IMR-90 (cell line): Measurements from ENCODE around the gene THADA. TPM values are rescaled to one million over a fixed set of nuclear protein-coding genes. Genes with fewer than 3 reads are reported as not detected.

Experiments
- ATAC-seq: fragments of 200-7000 bp; cut with Tn5 transposase; 2 replicates; pipeline ENCODE4 v1.9.1; 2020; ENCODE audit warnings: low read depth, mild to moderate bottlenecking, moderate library complexity
- BruUV-seq: library from RNA; stranded (reverse); fragments of 400-500 nt; replicated peaks from 2 replicates; lab custom pipeline; 2021; lab: Mats Ljungman, UMichigan
- CTCF ChIA-PET: fragments of 300-600 bp; formaldehyde crosslinking; extraction: SDS; loops from one replicate; lab custom pipeline; 2021; ENCODE audit warnings: antibody characterized with exemption; lab: Yijun Ruan, JAX
- POLR2A ChIA-PET: fragments of 300-600 bp; sonication (Branson Sonifier 250); formaldehyde crosslinking; loops from one replicate; lab custom pipeline; 2022; ENCODE audit warnings: antibody characterized with exemption; ENCODE audit not compliant: unreplicated experiment; lab: Charles Lee
- DNase-seq: peaks from one replicate; pipeline ENCODE4 v3.0.0; 2013
- H2AFZ ChIP-seq: replicated peaks from 2 replicates; pipeline ENCODE3; 2013; ENCODE audit warnings: low read length, mild to moderate bottlenecking; ENCODE audit not compliant: poor library complexity
- H2AK5ac ChIP-seq: 2 replicates; pipeline ENCODE4 v1.6.1; 2013; ENCODE audit warnings: low read depth, low read length, inconsistent platforms
- H2AK9ac ChIP-seq: replicated peaks from 2 replicates; pipeline ENCODE3; 2013; ENCODE audit warnings: mild to moderate bottlenecking, low read depth, low read length, moderate library complexity; ENCODE audit not compliant: poor library complexity
- H2BK120ac ChIP-seq: 2 replicates; pipeline ENCODE4 v1.6.1; 2013; ENCODE audit warnings: low read depth, low read length, inconsistent platforms
- H2BK15ac ChIP-seq: 3 replicates; pipeline ENCODE4 v1.6.1; 2013; ENCODE audit warnings: low read depth, low read length, inconsistent platforms
- H2BK20ac ChIP-seq: 2 replicates; pipeline ENCODE4 v1.6.1; 2013; ENCODE audit warnings: low read depth, mild to moderate bottlenecking, inconsistent platforms, low read length, moderate library complexity
- H2BK5ac ChIP-seq: 2 replicates; pipeline ENCODE4 v1.6.1; 2013; ENCODE audit warnings: mild to moderate bottlenecking, low read depth, low read length, inconsistent platforms; ENCODE audit not compliant: poor library complexity, severe bottlenecking
- H3K14ac ChIP-seq: replicated peaks from 2 replicates; pipeline ENCODE4 v1.6.1; 2013; ENCODE audit warnings: low read depth, low read length, inconsistent platforms
- H3K18ac ChIP-seq: 2 replicates; pipeline ENCODE4 v1.6.1; 2013; ENCODE audit warnings: low read depth, low read length, control low read depth
- H3K23ac ChIP-seq: 2 replicates; pipeline ENCODE4 v1.6.1; 2013; ENCODE audit warnings: low read depth, low read length, inconsistent platforms
- H3K27ac ChIP-seq: 2 replicates; pipeline ENCODE4 v1.5.1; 2013; ENCODE audit warnings: mild to moderate bottlenecking, control low read depth, low read length; ENCODE audit not compliant: insufficient read depth
- H3K27me3 ChIP-seq: 2 replicates; pipeline ENCODE4 v1.6.1; 2013; ENCODE audit warnings: low read length; ENCODE audit not compliant: control insufficient read depth, insufficient read depth
- H3K36me3 ChIP-seq: 2 replicates; pipeline ENCODE4 v1.6.1; 2013; ENCODE audit warnings: low read length, mixed read lengths; ENCODE audit not compliant: control insufficient read depth, insufficient read depth
- H3K4ac ChIP-seq: 2 replicates; pipeline ENCODE4 v1.6.1; 2013; ENCODE audit warnings: low read depth, low read length, inconsistent platforms
- H3K4me1 ChIP-seq: 2 replicates; pipeline ENCODE4 v1.6.1; 2013; ENCODE audit warnings: low read length, mixed read lengths; ENCODE audit not compliant: control insufficient read depth, insufficient read depth
- H3K4me2 ChIP-seq: 2 replicates; pipeline ENCODE4 v1.6.1; 2013; ENCODE audit warnings: low read depth, mild to moderate bottlenecking, control low read depth, low read length, moderate library complexity
- H3K4me3 ChIP-seq: 2 replicates; pipeline ENCODE4 v1.5.1; 2013; ENCODE audit warnings: low read depth, mild to moderate bottlenecking, control low read depth, low read length, moderate library complexity; ENCODE audit not compliant: insufficient read depth
- H3K56ac ChIP-seq: 2 replicates; pipeline ENCODE4 v1.6.1; 2013; ENCODE audit warnings: low read length, inconsistent platforms; ENCODE audit not compliant: insufficient read depth; ENCODE audit errors: extremely low read depth
- H3K79me1 ChIP-seq, 2 experiments: 2 replicates each; pipeline ENCODE4 v1.6.1; 2013; ENCODE audit warnings: low read length in 2 of 2, inconsistent platforms in 1 of 2, low read depth in 1 of 2
- H3K9ac ChIP-seq: 2 replicates; pipeline ENCODE4 v1.6.1; 2013; ENCODE audit warnings: low read depth, low read length, control low read depth
- H3K9me1 ChIP-seq: 2 replicates; pipeline ENCODE4 v1.6.1; 2013; ENCODE audit warnings: low read length, inconsistent platforms; ENCODE audit not compliant: insufficient read depth
- H3K9me3 ChIP-seq: 2 replicates; pipeline ENCODE4 v1.6.1; 2013; ENCODE audit warnings: low read length; ENCODE audit not compliant: control insufficient read depth, insufficient read depth
- H4K20me1 ChIP-seq: 2 replicates; pipeline ENCODE4 v1.6.1; 2013; ENCODE audit warnings: low read length, inconsistent platforms; ENCODE audit not compliant: insufficient read depth
- H4K5ac ChIP-seq: 2 replicates; pipeline ENCODE4 v1.6.1; 2013; ENCODE audit warnings: mild to moderate bottlenecking, low read depth, low read length, control low read depth
- H4K8ac ChIP-seq, 2 experiments: 2 replicates each; pipeline ENCODE4 v1.6.1; 2013; ENCODE audit warnings: low read depth in 2 of 2, low read length in 2 of 2, control low read depth in 1 of 2, inconsistent platforms in 1 of 2
- H4K91ac ChIP-seq: 2 replicates; pipeline ENCODE4 v1.6.1; 2013; ENCODE audit warnings: low read depth, low read length, inconsistent platforms; ENCODE audit not compliant: insufficient read depth
- BHLHE40 ChIP-seq: fragments of 150-350 bp; IDR thresholded peaks from 2 replicates; pipeline ENCODE4 v1.6.1; 2016; ENCODE audit warnings: mild to moderate bottlenecking, low read depth, low read length
- CEBPB ChIP-seq: IDR thresholded peaks from 2 replicates; pipeline ENCODE4 v1.6.1; 2012; ENCODE audit warnings: low read depth, low read length, improper control_type of control experiment
- CHD1 ChIP-seq: IDR thresholded peaks from 2 replicates; pipeline ENCODE4 v1.6.1; 2012; ENCODE audit warnings: low read depth, low read length, improper control_type of control experiment
- CTCF ChIP-seq: conservative IDR thresholded peaks from 2 replicates; pipeline ENCODE4 v1.5.1; 2012; ENCODE audit warnings: mild to moderate bottlenecking, low read depth, low read length, improper control_type of control experiment
- FOS ChIP-seq: fragments of 150-350 bp; IDR thresholded peaks from 2 replicates; pipeline ENCODE4 v1.6.1; 2016; ENCODE audit warnings: low read depth, low read length
- MAFK ChIP-seq: IDR thresholded peaks from 2 replicates; pipeline ENCODE4 v1.6.1; 2012; ENCODE audit warnings: low read depth, low read length, improper control_type of control experiment
- MAZ ChIP-seq: IDR thresholded peaks from 2 replicates; pipeline ENCODE4 v1.6.1; 2012; ENCODE audit warnings: low read depth, mild to moderate bottlenecking, low read length, improper control_type of control experiment, moderate library complexity, borderline replicate concordance
- MXI1 ChIP-seq: IDR thresholded peaks from 2 replicates; pipeline ENCODE4 v1.6.1; 2012; ENCODE audit warnings: low read depth, mild to moderate bottlenecking, low read length, moderate library complexity, borderline replicate concordance
- NFE2L2 ChIP-seq: fragments of 150-350 bp; IDR thresholded peaks from 2 replicates; pipeline ENCODE4 v1.6.1; 2016; ENCODE audit warnings: low read depth, mild to moderate bottlenecking, low read length
- POLR2A ChIP-seq: IDR thresholded peaks from 2 replicates; pipeline ENCODE4 v1.6.1; 2012; ENCODE audit warnings: mild to moderate bottlenecking, low read depth, low read length
- RAD21 ChIP-seq: IDR thresholded peaks from 2 replicates; pipeline ENCODE4 v1.6.1; 2012; ENCODE audit warnings: low read length, improper control_type of control experiment
- RCOR1 ChIP-seq: IDR thresholded peaks from 2 replicates; pipeline ENCODE4 v1.6.1; 2012; ENCODE audit warnings: mild to moderate bottlenecking, low read length, improper control_type of control experiment; ENCODE audit not compliant: insufficient replicate concordance
- RFX5 ChIP-seq: IDR thresholded peaks from 2 replicates; pipeline ENCODE4 v1.8.0; 2012; ENCODE audit warnings: low read depth, mild to moderate bottlenecking, low read length, moderate library complexity
- SMC3 ChIP-seq: fragments of 150-350 bp; IDR thresholded peaks from 2 replicates; pipeline ENCODE4 v1.6.1; 2016; ENCODE audit warnings: low read depth, mild to moderate bottlenecking, antibody characterized with exemption, low read length, moderate library complexity
- WGBS, 2 experiments: methylation state at CpG; one replicate each; pipeline versions ENCODE4 v1.1.5 to v1.1.7; 2013; ENCODE audit warnings: missing lambda C conversion rate in 2 of 2; ENCODE audit not compliant: insufficient read length in 1 of 2; ENCODE audit errors: extremely low coverage in 2 of 2; 5-methylcytosine and 5-hydroxymethylcytosine counted together
- dilution Hi-C: fragments of 300-500 bp; cut with HindIII; formaldehyde crosslinking; loops from one replicate; pipeline ENCODE4 v1.14.3; 2018; ENCODE audit warnings: low sequenced_read_pairs; ENCODE audit not compliant: unreplicated experiment
- in situ Hi-C: fragments of 300-500 bp; cut with MboI; formaldehyde crosslinking; loops from 3 replicates; pipeline ENCODE4 v1.14.3; 2019; ENCODE audit warnings: low sequenced_read_pairs, inconsistent platforms, mixed read lengths
- intact Hi-C: fragments of 100-400 bp; cut with micrococcal nuclease; formaldehyde crosslinking; loops from 2 replicates; pipeline ENCODE4 v1.10.0; 2022
- polyA plus RNA-seq, 3 experiments: library from polyadenylated mRNA; depleted of rRNA; stranded (reverse); fragments of >200 nt; gene quantifications; 2 replicates each; pipeline ENCODE4 v1.2.3, GENCODE V29; 2012; ENCODE audit warnings: low replicate concordance in 1 of 3
- total RNA-seq: library from RNA; depleted of rRNA; stranded (reverse); fragments of >200 nt; gene quantifications from 2 replicates; pipeline ENCODE4 v1.2.3, GENCODE V29; 2012
- TF ChIP-seq, protein P1 (sequence below): fragments of 150-350 bp; IDR thresholded peaks from 2 replicates; pipeline ENCODE4 v1.6.1; 2016; ENCODE audit warnings: low read depth, mild to moderate bottlenecking, low read length, moderate library complexity, borderline replicate concordance
- TF ChIP-seq, protein P2 (sequence below): fragments of 150-350 bp; IDR thresholded peaks from 2 replicates; pipeline ENCODE4 v1.6.1; 2017; ENCODE audit warnings: mild to moderate bottlenecking, antibody characterized with exemption, low read length, low read depth

THADA gene
- total and polyA plus RNA-seq, 2 of the 4 experiments (the other 2 are of a cell fraction): 10.5 to 21.3 TPM

DNA sequence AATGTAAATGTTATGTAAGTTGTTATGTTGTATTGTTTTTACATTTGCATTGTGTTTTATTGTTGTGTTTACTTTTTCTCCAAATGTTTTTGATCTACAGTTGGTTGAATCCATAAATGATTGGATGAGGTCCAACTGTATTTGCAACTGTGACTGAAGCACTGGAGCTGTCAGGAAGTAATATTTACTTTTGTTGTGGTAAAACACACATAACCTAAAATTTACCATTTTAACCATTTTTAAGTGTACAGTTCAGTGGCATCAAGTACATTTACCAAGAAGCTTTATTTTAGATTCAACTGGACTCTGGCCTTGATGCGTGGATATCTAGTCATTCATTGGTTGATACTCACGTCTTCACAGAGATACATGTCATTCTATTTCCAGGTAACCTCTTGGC, 181.8 kb downstream of the THADA start:
- POLR2A ChIA-PET: no interaction called here
- WGBS, 2 experiments: no CpG with 5 or more reads among the region's 2 CpGs

More for the DNA sequence above, 181.8 kb downstream of the THADA start:
- Histone ChIP-seq H3K14ac (no peak overlapping the region), H3K9ac (no peak overlapping the region), H4K91ac (no peak overlapping the region), H3K79me1 (no peaks in the 10 kb centered on the region), H3K9me3 (no peaks in the 10 kb centered on the region), H4K20me1 (no peaks in the 10 kb centered on the region), H3K4me2 (no peak overlapping the region), H3K23ac (no peak overlapping the region), H4K5ac (no peak overlapping the region), H2BK15ac (no peak overlapping the region), H2AK9ac (no peak overlapping the region), H3K56ac (no peak overlapping the region), H3K4me3 (no peak overlapping the region), H3K27ac (no peak overlapping the region), H2BK5ac (no peak overlapping the region), H3K36me3 (no peaks in the 10 kb centered on the region; the same call in 1 of the 2 replicates), H3K4me1 (no peaks in the 10 kb centered on the region), H3K18ac (no peak overlapping the region), H3K9me1 (no peaks in the 10 kb centered on the region), H3K4ac (no peak overlapping the region), H2BK120ac (no peak overlapping the region), H2AK5ac (no peak overlapping the region), H4K8ac (no peak overlapping the region), H2BK20ac (no peak overlapping the region), H2AFZ (no peak overlapping the region), H3K27me3 (no peaks in the 10 kb centered on the region)
- dilution Hi-C loops (no loop called here), intact Hi-C loops (no loop called here), in situ Hi-C loops (no loop called here)
- CTCF ChIA-PET: no interaction called here
- ATAC-seq (no peak), DNase-seq (no peak)
- TF ChIP-seq POLR2A (no peak), MAZ (no peak), RCOR1 (no peak), SMC3 (no peak), MXI1 (no peak), RAD21 (no peak), FOS (no peak), BHLHE40 (no peak), CTCF (no peak), CEBPB (no peak), RFX5 (no peak), MAFK (no peak), CHD1 (no peak), NFE2L2 (no peak)
- TF ChIP-seq, protein P1, sequence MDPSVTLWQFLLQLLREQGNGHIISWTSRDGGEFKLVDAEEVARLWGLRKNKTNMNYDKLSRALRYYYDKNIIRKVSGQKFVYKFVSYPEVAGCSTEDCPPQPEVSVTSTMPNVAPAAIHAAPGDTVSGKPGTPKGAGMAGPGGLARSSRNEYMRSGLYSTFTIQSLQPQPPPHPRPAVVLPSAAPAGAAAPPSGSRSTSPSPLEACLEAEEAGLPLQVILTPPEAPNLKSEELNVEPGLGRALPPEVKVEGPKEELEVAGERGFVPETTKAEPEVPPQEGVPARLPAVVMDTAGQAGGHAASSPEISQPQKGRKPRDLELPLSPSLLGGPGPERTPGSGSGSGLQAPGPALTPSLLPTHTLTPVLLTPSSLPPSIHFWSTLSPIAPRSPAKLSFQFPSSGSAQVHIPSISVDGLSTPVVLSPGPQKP: no peak
- TF ChIP-seq, protein P2, sequence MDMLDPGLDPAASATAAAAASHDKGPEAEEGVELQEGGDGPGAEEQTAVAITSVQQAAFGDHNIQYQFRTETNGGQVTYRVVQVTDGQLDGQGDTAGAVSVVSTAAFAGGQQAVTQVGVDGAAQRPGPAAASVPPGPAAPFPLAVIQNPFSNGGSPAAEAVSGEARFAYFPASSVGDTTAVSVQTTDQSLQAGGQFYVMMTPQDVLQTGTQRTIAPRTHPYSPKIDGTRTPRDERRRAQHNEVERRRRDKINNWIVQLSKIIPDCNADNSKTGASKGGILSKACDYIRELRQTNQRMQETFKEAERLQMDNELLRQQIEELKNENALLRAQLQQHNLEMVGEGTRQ: no peak
- no TSS peak for BruUV-seq
